PFSK-1 (cell line): ENCODE data around the gene SESN1.

Experiments
- POLR2AphosphoS5 ChIP-seq: IDR thresholded peaks from 2 replicates; pipeline ENCODE4 v1.6.1; 2012; ENCODE audit warnings: low read depth, mild to moderate bottlenecking, control low read depth, low read length, moderate library complexity
- SIN3A ChIP-seq: IDR thresholded peaks from 2 replicates; pipeline ENCODE4 v1.6.1; 2012; ENCODE audit warnings: mild to moderate bottlenecking, low read length, moderate library complexity, borderline replicate concordance; ENCODE audit not compliant: insufficient read depth
- TAF1 ChIP-seq: IDR thresholded peaks from 2 replicates; pipeline ENCODE4 v1.6.1; 2012; ENCODE audit warnings: low read length, control low read depth, borderline replicate concordance; ENCODE audit not compliant: insufficient read depth
- TF ChIP-seq, protein P1 (sequence below), 2 experiments: IDR thresholded peaks; 2 replicates each; pipeline versions ENCODE4 v1.6.1 to v1.8.0; 2011 to 2012; ENCODE audit warnings: low read depth in 2 of 2, low read length in 2 of 2, control low read depth in 1 of 2, inconsistent platforms in 1 of 2, mild to moderate bottlenecking in 1 of 2, moderate library complexity in 1 of 2; ENCODE audit not compliant: insufficient read depth in 1 of 2

DNA sequence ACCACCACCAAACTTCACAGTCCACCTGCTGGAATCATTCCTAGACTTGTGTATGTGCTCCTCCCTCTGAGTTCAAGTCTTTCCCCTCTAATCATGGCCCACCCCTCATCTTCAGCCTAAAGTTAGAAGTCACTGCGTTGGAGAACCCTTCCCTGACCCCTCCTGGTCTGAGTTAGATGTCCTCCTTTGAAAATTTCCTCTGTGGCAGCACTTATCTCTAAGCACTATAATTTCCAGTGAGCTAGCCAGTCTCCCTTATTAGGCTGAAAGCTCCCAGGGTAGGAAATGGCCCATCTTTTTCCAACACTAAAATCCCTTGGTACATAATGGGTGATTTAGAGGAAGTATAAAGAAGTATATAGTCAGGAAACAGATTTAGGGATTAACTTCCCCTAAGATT, 63.2 kb downstream of the SESN1 start:
- TF ChIP-seq POLR2AphosphoS5 (no peak), TAF1 (no peak), SIN3A (no peak)
- TF ChIP-seq, protein P1, sequence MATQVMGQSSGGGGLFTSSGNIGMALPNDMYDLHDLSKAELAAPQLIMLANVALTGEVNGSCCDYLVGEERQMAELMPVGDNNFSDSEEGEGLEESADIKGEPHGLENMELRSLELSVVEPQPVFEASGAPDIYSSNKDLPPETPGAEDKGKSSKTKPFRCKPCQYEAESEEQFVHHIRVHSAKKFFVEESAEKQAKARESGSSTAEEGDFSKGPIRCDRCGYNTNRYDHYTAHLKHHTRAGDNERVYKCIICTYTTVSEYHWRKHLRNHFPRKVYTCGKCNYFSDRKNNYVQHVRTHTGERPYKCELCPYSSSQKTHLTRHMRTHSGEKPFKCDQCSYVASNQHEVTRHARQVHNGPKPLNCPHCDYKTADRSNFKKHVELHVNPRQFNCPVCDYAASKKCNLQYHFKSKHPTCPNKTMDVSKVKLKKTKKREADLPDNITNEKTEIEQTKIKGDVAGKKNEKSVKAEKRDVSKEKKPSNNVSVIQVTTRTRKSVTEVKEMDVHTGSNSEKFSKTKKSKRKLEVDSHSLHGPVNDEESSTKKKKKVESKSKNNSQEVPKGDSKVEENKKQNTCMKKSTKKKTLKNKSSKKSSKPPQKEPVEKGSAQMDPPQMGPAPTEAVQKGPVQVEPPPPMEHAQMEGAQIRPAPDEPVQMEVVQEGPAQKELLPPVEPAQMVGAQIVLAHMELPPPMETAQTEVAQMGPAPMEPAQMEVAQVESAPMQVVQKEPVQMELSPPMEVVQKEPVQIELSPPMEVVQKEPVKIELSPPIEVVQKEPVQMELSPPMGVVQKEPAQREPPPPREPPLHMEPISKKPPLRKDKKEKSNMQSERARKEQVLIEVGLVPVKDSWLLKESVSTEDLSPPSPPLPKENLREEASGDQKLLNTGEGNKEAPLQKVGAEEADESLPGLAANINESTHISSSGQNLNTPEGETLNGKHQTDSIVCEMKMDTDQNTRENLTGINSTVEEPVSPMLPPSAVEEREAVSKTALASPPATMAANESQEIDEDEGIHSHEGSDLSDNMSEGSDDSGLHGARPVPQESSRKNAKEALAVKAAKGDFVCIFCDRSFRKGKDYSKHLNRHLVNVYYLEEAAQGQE (IDR thresholded peaks at IDR 0.05; ENCODE audit: insufficient read depth in 1 of 2, low read depth in 2 of 2, low read length in 2 of 2) = no peak
